HEK293 (cell line): ENCODE measurements around the gene JAGN1.

ENCODE experiments used
- CTCF ChIA-PET: fragments of 350-600 bp; formaldehyde crosslinking; extraction: SDS; loops from one replicate; lab custom pipeline; 2021; ENCODE audit warnings: antibody characterized with exemption; lab: Yijun Ruan, JAX
- POLR2A ChIA-PET: fragments of 300-600 bp; formaldehyde crosslinking; extraction: SDS; loops from one replicate; lab custom pipeline; 2020; ENCODE audit warnings: antibody characterized with exemption, inconsistent platforms; lab: Yijun Ruan, JAX
- H3K27ac ChIP-seq: fragments of 200-500 bp; sonication (Bioruptor generic); 2 replicates; pipeline ENCODE4 v1.5.1; 2014; ENCODE audit warnings: low read depth, low read length, control low read depth, inconsistent platforms; ENCODE audit errors: extremely low read depth
- H3K36me3 ChIP-seq, 2 experiments: fragments of 200-500 bp in 1 of 2; sonication (Bioruptor generic) in 1 of 2; 1 replicate in 1 of 2; 2 replicates in 1 of 2; pipeline ENCODE4 v1.5.1; 2014 to 2017; ENCODE audit warnings: inconsistent platforms in 2 of 2, low read length in 2 of 2; ENCODE audit not compliant: control insufficient read depth in 2 of 2, insufficient read depth in 1 of 2
- H3K4me1 ChIP-seq: fragments of 200-500 bp; sonication (Bioruptor generic); 2 replicates; pipeline ENCODE4 v1.5.1; 2014; ENCODE audit warnings: mild to moderate bottlenecking, low read length, inconsistent platforms; ENCODE audit not compliant: control insufficient read depth, insufficient read depth
- H3K4me3 ChIP-seq: 2 replicates; pipeline ENCODE4 v1.5.1; 2011; ENCODE audit warnings: low read depth, mild to moderate bottlenecking, control low read depth, low read length, moderate library complexity
- H3K9me3 ChIP-seq: fragments of 200-500 bp; sonication (Bioruptor generic); 2 replicates; pipeline ENCODE4 v1.5.1; 2014; ENCODE audit warnings: low read depth, low read length, inconsistent platforms; ENCODE audit not compliant: control insufficient read depth, insufficient read depth
- HOXA7 ChIP-seq: sonication (generic); formaldehyde crosslinking; IDR thresholded peaks from 2 replicates; pipeline ENCODE4 v1.8.1; 2022; ENCODE audit warnings: missing genetic modification reagents, borderline replicate concordance
- ZBTB17 ChIP-seq: fragments of 450-650 bp; formaldehyde crosslinking; IDR thresholded peaks from 2 replicates; pipeline ENCODE4 v1.5.1; 2016; ENCODE audit warnings: missing biosample characterization, missing genetic modification characterization
- ZNF2 ChIP-seq: fragments of 450-650 bp; formaldehyde crosslinking; IDR thresholded peaks from 2 replicates; pipeline ENCODE4 v1.5.1; 2016; ENCODE audit warnings: missing biosample characterization, missing genetic modification characterization
- ZNF24 ChIP-seq: fragments of 450-650 bp; formaldehyde crosslinking; IDR thresholded peaks from 2 replicates; pipeline ENCODE4 v1.5.1; 2016; ENCODE audit warnings: missing biosample characterization, missing genetic modification characterization
- ZNF280D ChIP-seq: fragments of 450-650 bp; formaldehyde crosslinking; IDR thresholded peaks from 2 replicates; pipeline ENCODE4 v1.5.1; 2016; ENCODE audit warnings: missing biosample characterization, missing genetic modification characterization
- ZNF335 ChIP-seq: fragments of 450-650 bp; formaldehyde crosslinking; conservative IDR thresholded peaks from 2 replicates; pipeline ENCODE4 v1.5.1; 2016; ENCODE audit warnings: missing biosample characterization, missing genetic modification characterization
- ZNF501 ChIP-seq: fragments of 450-650 bp; formaldehyde crosslinking; IDR thresholded peaks from 2 replicates; pipeline ENCODE4 v1.5.1; 2016; ENCODE audit warnings: missing biosample characterization, missing genetic modification characterization
- ZNF521 ChIP-seq: fragments of 450-650 bp; formaldehyde crosslinking; IDR thresholded peaks from 2 replicates; pipeline ENCODE4 v1.5.1; 2017; ENCODE audit warnings: missing biosample characterization, mild to moderate bottlenecking, missing genetic modification characterization
- ZNF624 ChIP-seq: fragments of 450-650 bp; formaldehyde crosslinking; IDR thresholded peaks from 2 replicates; pipeline ENCODE4 v1.5.1; 2017; ENCODE audit warnings: missing biosample characterization, missing genetic modification characterization
- ZNF664 ChIP-seq: fragments of 450-650 bp; formaldehyde crosslinking; IDR thresholded peaks from 2 replicates; pipeline ENCODE4 v1.5.1; 2016; ENCODE audit warnings: missing biosample characterization, missing genetic modification characterization
- ZNF777 ChIP-seq: fragments of 450-650 bp; formaldehyde crosslinking; IDR thresholded peaks from 2 replicates; pipeline ENCODE4 v1.5.1; 2017; ENCODE audit warnings: missing biosample characterization, missing genetic modification characterization, borderline replicate concordance
- TF ChIP-seq, protein P1 (sequence below): fragments of 450-650 bp; formaldehyde crosslinking; IDR thresholded peaks from 2 replicates; pipeline ENCODE4 v1.5.1; 2016; ENCODE audit warnings: missing biosample characterization, missing genetic modification characterization
- TF ChIP-seq, protein P2 (sequence below): fragments of 450-650 bp; formaldehyde crosslinking; IDR thresholded peaks from 2 replicates; pipeline ENCODE4 v1.5.1; 2016; ENCODE audit warnings: missing biosample characterization, missing genetic modification characterization
- TF ChIP-seq, protein P3 (sequence below): fragments of 450-650 bp; formaldehyde crosslinking; IDR thresholded peaks from 2 replicates; pipeline ENCODE4 v1.5.1; 2016; ENCODE audit warnings: missing biosample characterization, missing genetic modification characterization, borderline replicate concordance
- TF ChIP-seq, protein P4 (sequence below): fragments of 450-650 bp; formaldehyde crosslinking; IDR thresholded peaks from 2 replicates; pipeline ENCODE4 v1.5.1; 2017; ENCODE audit warnings: missing biosample characterization, missing genetic modification characterization

JAGN1 gene

DNA sequence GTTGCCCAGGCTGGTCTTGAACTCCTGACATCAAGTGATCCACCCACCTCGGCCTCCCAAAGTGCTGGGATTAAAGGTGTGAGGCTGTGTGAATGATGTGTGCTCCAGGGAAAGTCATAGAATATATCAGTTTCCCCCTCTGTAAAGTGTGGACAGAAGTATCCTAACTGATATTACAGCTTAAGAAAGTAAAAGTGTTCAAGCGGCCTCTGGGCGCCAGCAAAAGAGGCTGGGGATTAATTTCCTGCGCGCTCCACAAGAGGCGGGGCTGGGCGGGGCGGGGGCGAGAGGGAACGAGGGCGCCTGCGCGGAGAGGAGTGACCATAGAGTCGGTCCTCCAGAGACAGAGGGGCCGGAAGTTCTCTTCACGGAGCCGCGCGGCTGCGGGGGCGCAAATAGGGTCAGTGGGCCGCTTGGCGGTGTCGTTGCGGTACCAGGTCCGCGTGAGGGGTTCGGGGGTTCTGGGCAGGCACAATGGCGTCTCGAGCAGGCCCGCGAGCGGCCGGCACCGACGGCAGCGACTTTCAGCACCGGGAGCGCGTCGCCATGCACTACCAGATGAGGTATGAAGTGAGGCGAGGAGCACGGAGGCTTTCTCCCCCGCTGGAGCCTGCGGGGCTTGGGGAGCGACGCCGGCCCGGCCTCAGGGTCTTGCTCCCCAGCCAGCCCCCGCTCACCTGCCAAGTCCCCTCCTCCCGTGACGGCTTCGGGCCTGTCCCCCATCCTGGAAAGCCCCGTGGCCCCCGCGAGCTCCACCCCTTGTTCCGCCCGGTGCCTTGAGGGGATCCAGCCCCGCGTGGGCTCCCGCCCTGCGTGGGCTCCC lies at the start of gene JAGN1 (continued):
- TF ChIP-seq, protein P1, sequence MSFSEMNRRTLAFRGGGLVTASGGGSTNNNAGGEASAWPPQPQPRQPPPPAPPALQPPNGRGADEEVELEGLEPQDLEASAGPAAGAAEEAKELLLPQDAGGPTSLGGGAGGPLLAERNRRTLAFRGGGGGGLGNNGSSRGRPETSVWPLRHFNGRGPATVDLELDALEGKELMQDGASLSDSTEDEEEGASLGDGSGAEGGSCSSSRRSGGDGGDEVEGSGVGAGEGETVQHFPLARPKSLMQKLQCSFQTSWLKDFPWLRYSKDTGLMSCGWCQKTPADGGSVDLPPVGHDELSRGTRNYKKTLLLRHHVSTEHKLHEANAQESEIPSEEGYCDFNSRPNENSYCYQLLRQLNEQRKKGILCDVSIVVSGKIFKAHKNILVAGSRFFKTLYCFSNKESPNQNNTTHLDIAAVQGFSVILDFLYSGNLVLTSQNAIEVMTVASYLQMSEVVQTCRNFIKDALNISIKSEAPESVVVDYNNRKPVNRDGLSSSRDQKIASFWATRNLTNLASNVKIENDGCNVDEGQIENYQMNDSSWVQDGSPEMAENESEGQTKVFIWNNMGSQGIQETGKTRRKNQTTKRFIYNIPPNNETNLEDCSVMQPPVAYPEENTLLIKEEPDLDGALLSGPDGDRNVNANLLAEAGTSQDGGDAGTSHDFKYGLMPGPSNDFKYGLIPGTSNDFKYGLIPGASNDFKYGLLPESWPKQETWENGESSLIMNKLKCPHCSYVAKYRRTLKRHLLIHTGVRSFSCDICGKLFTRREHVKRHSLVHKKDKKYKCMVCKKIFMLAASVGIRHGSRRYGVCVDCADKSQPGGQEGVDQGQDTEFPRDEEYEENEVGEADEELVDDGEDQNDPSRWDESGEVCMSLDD (tag by site-specific recombination), result peak; percentile 97
- TF ChIP-seq, protein P2, sequence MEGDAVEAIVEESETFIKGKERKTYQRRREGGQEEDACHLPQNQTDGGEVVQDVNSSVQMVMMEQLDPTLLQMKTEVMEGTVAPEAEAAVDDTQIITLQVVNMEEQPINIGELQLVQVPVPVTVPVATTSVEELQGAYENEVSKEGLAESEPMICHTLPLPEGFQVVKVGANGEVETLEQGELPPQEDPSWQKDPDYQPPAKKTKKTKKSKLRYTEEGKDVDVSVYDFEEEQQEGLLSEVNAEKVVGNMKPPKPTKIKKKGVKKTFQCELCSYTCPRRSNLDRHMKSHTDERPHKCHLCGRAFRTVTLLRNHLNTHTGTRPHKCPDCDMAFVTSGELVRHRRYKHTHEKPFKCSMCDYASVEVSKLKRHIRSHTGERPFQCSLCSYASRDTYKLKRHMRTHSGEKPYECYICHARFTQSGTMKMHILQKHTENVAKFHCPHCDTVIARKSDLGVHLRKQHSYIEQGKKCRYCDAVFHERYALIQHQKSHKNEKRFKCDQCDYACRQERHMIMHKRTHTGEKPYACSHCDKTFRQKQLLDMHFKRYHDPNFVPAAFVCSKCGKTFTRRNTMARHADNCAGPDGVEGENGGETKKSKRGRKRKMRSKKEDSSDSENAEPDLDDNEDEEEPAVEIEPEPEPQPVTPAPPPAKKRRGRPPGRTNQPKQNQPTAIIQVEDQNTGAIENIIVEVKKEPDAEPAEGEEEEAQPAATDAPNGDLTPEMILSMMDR (tag by site-specific recombination), result peak; percentile 82

DNA sequence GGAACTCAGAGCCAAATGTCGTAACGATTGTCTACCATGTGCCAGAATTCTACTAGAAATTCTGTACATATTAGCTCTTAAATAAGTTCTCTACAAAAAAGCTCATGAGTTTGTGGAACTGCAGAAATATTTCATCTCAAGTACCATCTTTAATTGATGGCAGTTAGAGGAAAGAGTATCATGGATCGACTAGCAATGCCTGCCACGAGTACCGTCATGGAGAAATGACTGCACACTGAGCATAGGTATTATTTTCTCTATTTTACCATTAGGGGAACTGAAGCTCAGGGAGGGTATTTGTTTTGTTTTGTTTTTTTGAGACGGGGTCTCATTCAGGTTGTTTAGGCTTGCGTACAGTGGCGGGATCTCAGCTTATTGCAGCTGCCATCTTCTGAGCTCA lies 49.4 kb upstream of the JAGN1 start:
- POLR2A ChIA-PET, result interaction anchor here (1.2 kb wide), 1 partner anchor 27 kb away, joined by 3 read pairs; no protein-coding TSS in a partner anchor
- TF ChIP-seq ZNF521 (tag by site-specific recombination), result no peak
- peak; percentile 93 for TF ChIP-seq ZBTB17 (tag by site-specific recombination)
- Histone ChIP-seq H3K36me3 (peaks cover 14 to 54% of the 10 kb centered on the region in 2 experiments; a peak in 2 of 3 replicates), H3K4me1 (no peaks in the 10 kb centered on the region), H3K27ac (no peak overlapping the region), H3K4me3 (no peak overlapping the region), H3K9me3 (no peaks in the 10 kb centered on the region)
- CTCF ChIA-PET, result interaction anchor here (1.2 to 1.9 kb wide), 4 partner anchors 14 to 106 kb away, joined by 3 to 7 read pairs (median 4); no protein-coding TSS in a partner anchor

DNA sequence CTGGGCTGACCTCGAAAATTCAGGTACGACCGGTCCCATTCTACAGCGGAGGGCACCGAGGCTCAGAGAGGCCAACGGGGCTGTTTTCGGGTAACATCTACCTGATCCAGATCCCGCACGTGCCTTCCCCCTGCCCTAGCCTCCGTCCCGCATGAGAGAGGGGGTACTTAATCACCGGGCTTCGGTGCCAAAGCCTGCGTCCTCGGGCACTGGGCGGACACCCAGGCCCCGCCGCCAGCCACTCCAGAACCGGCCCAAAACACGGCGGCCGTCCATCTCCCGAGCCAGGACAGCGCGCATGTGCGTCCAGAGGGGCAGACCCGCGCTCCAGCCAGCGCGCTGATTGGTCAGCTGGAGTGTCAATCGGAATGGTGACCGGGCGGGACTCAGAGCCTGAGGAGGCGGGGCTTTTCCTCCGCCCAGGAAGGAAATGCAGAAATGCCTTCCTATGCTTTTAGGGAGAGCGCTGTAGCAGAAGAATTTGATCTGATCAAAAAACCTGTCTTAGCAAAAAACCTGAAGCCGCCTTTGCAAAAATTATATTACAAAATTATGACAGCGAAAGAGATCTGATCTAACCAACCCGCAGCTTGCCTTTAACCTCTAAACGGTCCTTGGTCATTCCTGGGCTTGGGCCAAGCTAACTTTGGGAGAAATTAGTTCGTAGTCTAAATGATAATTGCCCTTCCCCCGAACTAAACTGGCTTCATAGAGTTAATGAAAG lies 46.5 kb upstream of the JAGN1 start, which contains the start of gene RPUSD3:
Gene RPUSD3 (minus strand): TSS at position 294 of the 724 bp plus-strand sequence. CDS start 18 bp downstream, at position 276.
- ChIA-PET CTCF (interaction anchor here (0.7 to 0.9 kb wide), 2 partner anchors 106 to 127 kb away, joined by 3 read pairs; no protein-coding TSS in a partner anchor), POLR2A (interaction anchor here (0.6 to 2.0 kb wide), 11 partner anchors 10 to 1427 kb away, joined by 3 to 7 read pairs (median 5); partner anchors contain the start of genes ARPC4, CRELD1, JAGN1 and OGG1)
- H3K27ac ChIP-seq, result peak within 1 kb of the TSS; percentile 72; the same call in 1 of the 2 replicates
- TF ChIP-seq ZNF664 (tag by site-specific recombination) (no peak), ZNF501 (tag by site-specific recombination) (peak; percentile 80), ZBTB17 (tag by site-specific recombination) (peak; percentile 26), ZNF24 (tag by site-specific recombination) (0 out of 2 replicates have a peak, but pooled peaks have one; percentile 16), ZNF2 (tag by site-specific recombination) (peak; percentile 62), ZNF521 (tag by site-specific recombination) (no peak), ZNF335 (tag by site-specific recombination) (peak; percentile 99), ZNF777 (tag by site-specific recombination) (0 out of 2 replicates have a peak, but pooled peaks have one; percentile 59), ZNF624 (tag by site-specific recombination) (no peak), HOXA7 (CRISPR knock-in tag) (no peak), ZNF280D (peak; percentile 35; the same call in 1 of the 2 replicates)
- TF ChIP-seq, protein P3, sequence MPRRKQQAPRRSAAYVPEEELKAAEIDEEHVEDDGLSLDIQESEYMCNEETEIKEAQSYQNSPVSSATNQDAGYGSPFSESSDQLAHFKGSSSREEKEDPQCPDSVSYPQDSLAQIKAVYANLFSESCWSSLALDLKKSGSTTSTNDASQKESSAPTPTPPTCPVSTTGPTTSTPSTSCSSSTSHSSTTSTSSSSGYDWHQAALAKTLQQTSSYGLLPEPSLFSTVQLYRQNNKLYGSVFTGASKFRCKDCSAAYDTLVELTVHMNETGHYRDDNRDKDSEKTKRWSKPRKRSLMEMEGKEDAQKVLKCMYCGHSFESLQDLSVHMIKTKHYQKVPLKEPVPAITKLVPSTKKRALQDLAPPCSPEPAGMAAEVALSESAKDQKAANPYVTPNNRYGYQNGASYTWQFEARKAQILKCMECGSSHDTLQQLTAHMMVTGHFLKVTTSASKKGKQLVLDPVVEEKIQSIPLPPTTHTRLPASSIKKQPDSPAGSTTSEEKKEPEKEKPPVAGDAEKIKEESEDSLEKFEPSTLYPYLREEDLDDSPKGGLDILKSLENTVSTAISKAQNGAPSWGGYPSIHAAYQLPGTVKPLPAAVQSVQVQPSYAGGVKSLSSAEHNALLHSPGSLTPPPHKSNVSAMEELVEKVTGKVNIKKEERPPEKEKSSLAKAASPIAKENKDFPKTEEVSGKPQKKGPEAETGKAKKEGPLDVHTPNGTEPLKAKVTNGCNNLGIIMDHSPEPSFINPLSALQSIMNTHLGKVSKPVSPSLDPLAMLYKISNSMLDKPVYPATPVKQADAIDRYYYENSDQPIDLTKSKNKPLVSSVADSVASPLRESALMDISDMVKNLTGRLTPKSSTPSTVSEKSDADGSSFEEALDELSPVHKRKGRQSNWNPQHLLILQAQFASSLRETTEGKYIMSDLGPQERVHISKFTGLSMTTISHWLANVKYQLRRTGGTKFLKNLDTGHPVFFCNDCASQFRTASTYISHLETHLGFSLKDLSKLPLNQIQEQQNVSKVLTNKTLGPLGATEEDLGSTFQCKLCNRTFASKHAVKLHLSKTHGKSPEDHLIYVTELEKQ (tag by site-specific recombination), result no peak
- TF ChIP-seq, protein P4, sequence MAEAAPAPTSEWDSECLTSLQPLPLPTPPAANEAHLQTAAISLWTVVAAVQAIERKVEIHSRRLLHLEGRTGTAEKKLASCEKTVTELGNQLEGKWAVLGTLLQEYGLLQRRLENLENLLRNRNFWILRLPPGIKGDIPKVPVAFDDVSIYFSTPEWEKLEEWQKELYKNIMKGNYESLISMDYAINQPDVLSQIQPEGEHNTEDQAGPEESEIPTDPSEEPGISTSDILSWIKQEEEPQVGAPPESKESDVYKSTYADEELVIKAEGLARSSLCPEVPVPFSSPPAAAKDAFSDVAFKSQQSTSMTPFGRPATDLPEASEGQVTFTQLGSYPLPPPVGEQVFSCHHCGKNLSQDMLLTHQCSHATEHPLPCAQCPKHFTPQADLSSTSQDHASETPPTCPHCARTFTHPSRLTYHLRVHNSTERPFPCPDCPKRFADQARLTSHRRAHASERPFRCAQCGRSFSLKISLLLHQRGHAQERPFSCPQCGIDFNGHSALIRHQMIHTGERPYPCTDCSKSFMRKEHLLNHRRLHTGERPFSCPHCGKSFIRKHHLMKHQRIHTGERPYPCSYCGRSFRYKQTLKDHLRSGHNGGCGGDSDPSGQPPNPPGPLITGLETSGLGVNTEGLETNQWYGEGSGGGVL (tag by site-specific recombination), result peak; percentile 59

More for the DNA sequence above, 46.5 kb upstream of the JAGN1 start, which contains the start of gene RPUSD3:
- peaks cover 9 to 35% of the 10 kb centered on the region in 2 experiments; a peak in 2 of 3 replicates for H3K36me3 ChIP-seq
- no peaks in the 10 kb centered on the region for H3K9me3 ChIP-seq
- peak within 1 kb of the TSS; percentile 77 for H3K4me3 ChIP-seq
- no peaks in the 10 kb centered on the region for H3K4me1 ChIP-seq
